Fibroblast of lung (primary cell): Measurements from ENCODE around the gene GRPEL2. TPM values are rescaled to one million over a fixed set of nuclear protein-coding genes. Genes with fewer than 3 reads are reported as not detected.

Experiments
- DNase-seq, 2 donors: peaks; one replicate each; pipeline versions ENCODE4 v3.0.0 to v3.0.0-alpha.2; 2010; ENCODE audit warnings: low read depth in 2 of 2
- H2AFZ ChIP-seq: 2 replicates; pipeline ENCODE4 v1.5.1; 2012; ENCODE audit warnings: low read length, control low read depth, inconsistent platforms
- H3K27ac ChIP-seq: 2 replicates; pipeline ENCODE4 v1.5.1; 2011; ENCODE audit warnings: low read length, control low read depth; ENCODE audit not compliant: insufficient read depth
- H3K27me3 ChIP-seq: 2 replicates; pipeline ENCODE4 v1.5.1; 2011; ENCODE audit warnings: mild to moderate bottlenecking, low read length; ENCODE audit not compliant: control insufficient read depth, insufficient read depth
- H3K36me3 ChIP-seq: 2 replicates; pipeline ENCODE4 v1.5.1; 2011; ENCODE audit warnings: low read length; ENCODE audit not compliant: control insufficient read depth, insufficient read depth
- H3K4me1 ChIP-seq: 2 replicates; pipeline ENCODE4 v1.5.1; 2011; ENCODE audit warnings: low read length; ENCODE audit not compliant: control insufficient read depth, insufficient read depth; ENCODE audit errors: extremely low read depth
- H3K4me2 ChIP-seq: 2 replicates; pipeline ENCODE4 v1.5.1; 2011; ENCODE audit warnings: low read length, control low read depth; ENCODE audit not compliant: insufficient read depth; ENCODE audit errors: extremely low read depth
- H3K4me3 ChIP-seq, 4 experiments: fragments of 200-600 bp in 1 of 4; sonication (generic) in 1 of 4; replicated peaks in 1 of 4; 2 replicates each; pipeline ENCODE4 v1.5.1; 2011 to 2016; ENCODE audit warnings: low read length in 4 of 4, low read depth in 3 of 4, mild to moderate bottlenecking in 3 of 4, control low read depth in 2 of 4, inconsistent platforms in 1 of 4, mixed read lengths in 1 of 4; ENCODE audit not compliant: insufficient read depth in 1 of 4; ENCODE audit errors: control extremely low read depth in 1 of 4
- H3K79me2 ChIP-seq: 2 replicates; pipeline ENCODE4 v1.5.1; 2012; ENCODE audit warnings: mild to moderate bottlenecking, low read length, inconsistent platforms; ENCODE audit not compliant: control insufficient read depth, insufficient read depth
- H3K9ac ChIP-seq: 2 replicates; pipeline ENCODE4 v1.5.1; 2011; ENCODE audit warnings: mild to moderate bottlenecking, low read length, control low read depth; ENCODE audit not compliant: insufficient read depth
- H3K9me3 ChIP-seq: 2 replicates; pipeline ENCODE4 v1.5.1; 2012; ENCODE audit warnings: low read depth, low read length; ENCODE audit not compliant: control insufficient read depth, insufficient read depth
- H4K20me1 ChIP-seq: 2 replicates; pipeline ENCODE4 v1.5.1; 2011; ENCODE audit warnings: low read length; ENCODE audit not compliant: control insufficient read depth, insufficient read depth; ENCODE audit errors: extremely low read depth
- CTCF ChIP-seq, 2 donors: IDR thresholded peaks in 1 of 2; conservative IDR thresholded peaks in 1 of 2; 1 replicate in 1 of 2; 2 replicates in 1 of 2; pipeline ENCODE4 v1.5.1; 2011 to 2012; ENCODE audit warnings: low read length in 2 of 2, control low read depth in 1 of 2, inconsistent platforms in 1 of 2, low read depth in 1 of 2, mild to moderate bottlenecking in 1 of 2
- EZH2 ChIP-seq: IDR thresholded peaks from 2 replicates; pipeline ENCODE4 v1.5.1; 2012; ENCODE audit warnings: low read length, control low read depth, mild to moderate bottlenecking; ENCODE audit errors: missing control alignments
- polyA plus RNA-seq, 2 donors: library from polyadenylated mRNA; depleted of rRNA in 1 of 2; stranded (reverse) in 1 of 2; unstranded in 1 of 2; fragments of >200 nt; gene quantifications; 2 replicates each; pipeline ENCODE4 v1.2.1, GENCODE V29; 2011 to 2012; ENCODE audit warnings: missing spikeins in 1 of 2
- total RNA-seq: library from RNA; depleted of rRNA; stranded (reverse); fragments of >200 nt; gene quantifications from 2 replicates; pipeline ENCODE4 v1.2.1, GENCODE V29; 2014

Gene GRPEL2
- total and polyA plus RNA-seq, 2 donors (not counting 1 experiment from before 2014, with no cell fraction given), result 15.3 to 29.6 TPM

GRCh38 chr5:149314571-149315111, 30.7 kb upstream of the GRPEL2 start:
- no peak for DNase-seq
- no peaks in the 10 kb centered on the region for H3K79me2 ChIP-seq

GRCh38 chr5:149315753-149316152, 29.5 kb upstream of the GRPEL2 start:
- no peak for DNase-seq
- Histone ChIP-seq H3K4me1 (peaks cover 5% of the 10 kb centered on the region), H3K4me3 (no peak overlapping the region), H3K27me3 (no peaks in the 10 kb centered on the region), H3K79me2 (no peaks in the 10 kb centered on the region), H3K4me2 (no peak overlapping the region), H3K27ac (no peak overlapping the region), H3K9me3 (no peaks in the 10 kb centered on the region), H3K9ac (no peak overlapping the region), H3K36me3 (no peaks in the 10 kb centered on the region), H4K20me1 (no peaks in the 10 kb centered on the region), H2AFZ (no peak overlapping the region)
- TF ChIP-seq EZH2 (no peak), CTCF (conservative IDR thresholded peaks at IDR 0.05 in 1 of 2, IDR thresholded peaks at IDR 0.05 in 1 of 2; ENCODE audit: low read depth in 1 of 2, low read length in 2 of 2) (no peak)

More at GRCh38 chr5:149314571-149315111, 30.7 kb upstream of the GRPEL2 start:
- no peaks in the 10 kb centered on the region for H4K20me1 ChIP-seq
- no peak overlapping the region for H3K4me2 ChIP-seq
- TF ChIP-seq CTCF (conservative IDR thresholded peaks at IDR 0.05 in 1 of 2, IDR thresholded peaks at IDR 0.05 in 1 of 2; ENCODE audit: low read depth in 1 of 2, low read length in 2 of 2), result no peak
- TF ChIP-seq EZH2, result no peak
- no peaks in the 10 kb centered on the region for H3K9me3 ChIP-seq
- H3K27me3 ChIP-seq, result no peaks in the 10 kb centered on the region
- H3K36me3 ChIP-seq, result no peaks in the 10 kb centered on the region
- no peak overlapping the region for H3K9ac ChIP-seq
- no peak overlapping the region for H3K27ac ChIP-seq
- H2AFZ ChIP-seq, result no peak overlapping the region
- H3K4me3 ChIP-seq, result no peak overlapping the region
- H3K4me1 ChIP-seq, result no peaks in the 10 kb centered on the region

- no peak overlapping the region for H2AFZ ChIP-seq
These were observed 27.8 kb upstream of the GRPEL2 start for GRCh38 chr5:149317281-149318048.

More at GRCh38 chr5:149317281-149318048, 27.8 kb upstream of the GRPEL2 start:
- Histone ChIP-seq H3K4me1 (peaks cover 10% of the 10 kb centered on the region), H4K20me1 (no peaks in the 10 kb centered on the region), H3K9me3 (no peaks in the 10 kb centered on the region), H3K27ac (no peak overlapping the region), H3K27me3 (no peaks in the 10 kb centered on the region), H3K4me2 (no peak overlapping the region), H3K9ac (no peak overlapping the region), H3K4me3 (no peak overlapping the region), H3K79me2 (no peaks in the 10 kb centered on the region), H3K36me3 (no peaks in the 10 kb centered on the region)
- TF ChIP-seq EZH2 (no peak), CTCF (conservative IDR thresholded peaks at IDR 0.05 in 1 of 2, IDR thresholded peaks at IDR 0.05 in 1 of 2; ENCODE audit: low read depth in 1 of 2, low read length in 2 of 2) (peak; percentile 59 to 70)
- DNase-seq, result peak; percentile 29 to 61
